ENCODE measurements around the gene TRMT10A.
"Not testable (repeated sequence)": the region's sequence is repeated elsewhere in the genome, so short reads cannot be mapped to it uniquely, and the experiment has no call there.

DNA sequence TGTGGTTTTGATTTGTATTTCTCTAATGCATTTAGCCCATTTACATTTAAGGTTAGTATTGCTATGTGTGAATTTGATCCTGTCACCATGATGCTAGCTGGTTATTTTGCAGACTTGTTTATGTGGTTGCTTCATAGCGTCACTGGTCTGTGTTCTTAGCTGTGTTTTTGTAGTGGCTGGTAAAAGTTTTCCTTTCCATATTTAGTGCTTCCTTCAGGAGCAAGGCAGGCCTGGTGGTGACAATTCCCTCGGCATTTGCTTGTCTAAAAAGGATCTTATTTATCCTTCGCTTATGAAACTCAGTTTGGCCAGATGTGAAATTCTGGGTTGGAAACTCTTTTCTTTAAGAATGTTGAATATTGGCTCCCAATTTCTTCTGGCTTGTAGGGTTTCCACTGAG is 29.1 kb downstream of the TRMT10A start:
- TF ChIP-seq POLR2AphosphoS5 (IDR thresholded peaks at IDR 0.05; ENCODE audit: low read depth); GABPA (IDR thresholded peaks at IDR 0.05; ENCODE audit: low read depth); SPI1 (IDR thresholded peaks at IDR 0.05; ENCODE audit: borderline replicate concordance, low read depth): not testable (repeated sequence)
- TF ChIP-seq, protein P1, sequence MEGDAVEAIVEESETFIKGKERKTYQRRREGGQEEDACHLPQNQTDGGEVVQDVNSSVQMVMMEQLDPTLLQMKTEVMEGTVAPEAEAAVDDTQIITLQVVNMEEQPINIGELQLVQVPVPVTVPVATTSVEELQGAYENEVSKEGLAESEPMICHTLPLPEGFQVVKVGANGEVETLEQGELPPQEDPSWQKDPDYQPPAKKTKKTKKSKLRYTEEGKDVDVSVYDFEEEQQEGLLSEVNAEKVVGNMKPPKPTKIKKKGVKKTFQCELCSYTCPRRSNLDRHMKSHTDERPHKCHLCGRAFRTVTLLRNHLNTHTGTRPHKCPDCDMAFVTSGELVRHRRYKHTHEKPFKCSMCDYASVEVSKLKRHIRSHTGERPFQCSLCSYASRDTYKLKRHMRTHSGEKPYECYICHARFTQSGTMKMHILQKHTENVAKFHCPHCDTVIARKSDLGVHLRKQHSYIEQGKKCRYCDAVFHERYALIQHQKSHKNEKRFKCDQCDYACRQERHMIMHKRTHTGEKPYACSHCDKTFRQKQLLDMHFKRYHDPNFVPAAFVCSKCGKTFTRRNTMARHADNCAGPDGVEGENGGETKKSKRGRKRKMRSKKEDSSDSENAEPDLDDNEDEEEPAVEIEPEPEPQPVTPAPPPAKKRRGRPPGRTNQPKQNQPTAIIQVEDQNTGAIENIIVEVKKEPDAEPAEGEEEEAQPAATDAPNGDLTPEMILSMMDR (IDR thresholded peaks at IDR 0.05; ENCODE audit: insufficient read depth, low read length), result not testable (repeated sequence)
- TF ChIP-seq, protein P2, sequence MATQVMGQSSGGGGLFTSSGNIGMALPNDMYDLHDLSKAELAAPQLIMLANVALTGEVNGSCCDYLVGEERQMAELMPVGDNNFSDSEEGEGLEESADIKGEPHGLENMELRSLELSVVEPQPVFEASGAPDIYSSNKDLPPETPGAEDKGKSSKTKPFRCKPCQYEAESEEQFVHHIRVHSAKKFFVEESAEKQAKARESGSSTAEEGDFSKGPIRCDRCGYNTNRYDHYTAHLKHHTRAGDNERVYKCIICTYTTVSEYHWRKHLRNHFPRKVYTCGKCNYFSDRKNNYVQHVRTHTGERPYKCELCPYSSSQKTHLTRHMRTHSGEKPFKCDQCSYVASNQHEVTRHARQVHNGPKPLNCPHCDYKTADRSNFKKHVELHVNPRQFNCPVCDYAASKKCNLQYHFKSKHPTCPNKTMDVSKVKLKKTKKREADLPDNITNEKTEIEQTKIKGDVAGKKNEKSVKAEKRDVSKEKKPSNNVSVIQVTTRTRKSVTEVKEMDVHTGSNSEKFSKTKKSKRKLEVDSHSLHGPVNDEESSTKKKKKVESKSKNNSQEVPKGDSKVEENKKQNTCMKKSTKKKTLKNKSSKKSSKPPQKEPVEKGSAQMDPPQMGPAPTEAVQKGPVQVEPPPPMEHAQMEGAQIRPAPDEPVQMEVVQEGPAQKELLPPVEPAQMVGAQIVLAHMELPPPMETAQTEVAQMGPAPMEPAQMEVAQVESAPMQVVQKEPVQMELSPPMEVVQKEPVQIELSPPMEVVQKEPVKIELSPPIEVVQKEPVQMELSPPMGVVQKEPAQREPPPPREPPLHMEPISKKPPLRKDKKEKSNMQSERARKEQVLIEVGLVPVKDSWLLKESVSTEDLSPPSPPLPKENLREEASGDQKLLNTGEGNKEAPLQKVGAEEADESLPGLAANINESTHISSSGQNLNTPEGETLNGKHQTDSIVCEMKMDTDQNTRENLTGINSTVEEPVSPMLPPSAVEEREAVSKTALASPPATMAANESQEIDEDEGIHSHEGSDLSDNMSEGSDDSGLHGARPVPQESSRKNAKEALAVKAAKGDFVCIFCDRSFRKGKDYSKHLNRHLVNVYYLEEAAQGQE (IDR thresholded peaks at IDR 0.05; ENCODE audit: insufficient replicate concordance, low read depth), result not testable (repeated sequence)

Data from HL-60 (cell line).